ENCODE results near the gene AMH.
A peak's percentile ranks its signal among the peaks of the same experiment; 100 is the strongest.

AMH gene

GRCh38 chr19:2270423-2271233, 21.5 kb downstream of the AMH start (continued):
- TF ChIP-seq ZBTB6 (tag by site-specific recombination; IDR thresholded peaks at IDR 0.05) (no peak), HOXD13 (CRISPR knock-in tag; IDR thresholded peaks at IDR 0.05; ENCODE audit: borderline replicate concordance) (no peak), HIC1 (tag by site-specific recombination; IDR thresholded peaks at IDR 0.05) (no peak), REST (tag by site-specific recombination; IDR thresholded peaks at IDR 0.05) (no peak), ZNF133 (tag by site-specific recombination; IDR thresholded peaks at IDR 0.05) (no peak), GLIS2 (tag by site-specific recombination; IDR thresholded peaks at IDR 0.05) (peak; percentile 75; the same call in 1 of the 2 replicates), ZNF155 (tag by site-specific recombination; IDR thresholded peaks at IDR 0.05) (no peak), ZNF510 (tag by site-specific recombination; IDR thresholded peaks at IDR 0.05; ENCODE audit: insufficient replicate concordance) (no peak), ZNF585B (tag by site-specific recombination; IDR thresholded peaks at IDR 0.05) (no peak), ZNF157 (tag by site-specific recombination; IDR thresholded peaks at IDR 0.05) (no peak), ZNF211 (tag by site-specific recombination; IDR thresholded peaks at IDR 0.05; ENCODE audit: low read depth) (no peak), ZNF621 (tag by site-specific recombination; IDR thresholded peaks at IDR 0.05) (no peak), ZNF624 (tag by site-specific recombination; IDR thresholded peaks at IDR 0.05) (no peak), ZNF658 (tag by site-specific recombination; IDR thresholded peaks at IDR 0.05) (no peak), ZBTB26 (tag by site-specific recombination; optimal IDR thresholded peaks at IDR 0.05) (peak; percentile 93), ATF2 (tag by site-specific recombination; IDR thresholded peaks at IDR 0.05; ENCODE audit: low read depth) (no peak; the same call in 1 of the 2 replicates), SP7 (tag by site-specific recombination; IDR thresholded peaks at IDR 0.05) (0 out of 2 replicates have a peak, but pooled peaks have one; percentile 40), ZNF571 (tag by site-specific recombination; IDR thresholded peaks at IDR 0.05) (no peak), TRIM28 (IDR thresholded peaks at IDR 0.05; ENCODE audit: borderline replicate concordance, low read length) (no peak), ZNF362 (tag by site-specific recombination; IDR thresholded peaks at IDR 0.05) (no peak), RBAK (tag by site-specific recombination; IDR thresholded peaks at IDR 0.05) (no peak), BCL11B (tag by site-specific recombination; IDR thresholded peaks at IDR 0.05; ENCODE audit: low read depth) (no peak), ZNF311 (tag by site-specific recombination; IDR thresholded peaks at IDR 0.05; ENCODE audit: borderline replicate concordance) (no peak), ZNF394 (tag by site-specific recombination; IDR thresholded peaks at IDR 0.05; ENCODE audit: borderline replicate concordance) (no peak), ZNF837 (tag by site-specific recombination; IDR thresholded peaks at IDR 0.05) (no peak), ZNF114 (tag by site-specific recombination; IDR thresholded peaks at IDR 0.05) (no peak), ZNF18 (tag by site-specific recombination; IDR thresholded peaks at IDR 0.05) (no peak), ZFP37 (tag by site-specific recombination; IDR thresholded peaks at IDR 0.05) (no peak)

Measured in HEK293 (cell line).